ENCODE data around the gene PROM1. TPM values are rescaled to one million over a fixed set of nuclear protein-coding genes. Genes with fewer than 3 reads are reported as not detected.

Gene PROM1
- total and polyA plus RNA-seq, 2 experiments from 2014 or later = 14.3 to 30.8 TPM

- Histone ChIP-seq H3K4me3 (no peak overlapping the region), H3K27ac (no peak overlapping the region), H3K36me3 (replicated peaks; ENCODE audit: insufficient read depth, low read depth) (no peaks in the 10 kb centered on the region), H3K79me2 (no peaks in the 10 kb centered on the region), H3K27me3 (no peaks in the 10 kb centered on the region), H2AFZ (no peak overlapping the region), H3K4me1 (ENCODE audit: insufficient read depth) (no peaks in the 10 kb centered on the region), H4K20me1 (ENCODE audit: insufficient read depth, poor library complexity, severe bottlenecking) (no peaks in the 10 kb centered on the region), H3K4me2 (no peak overlapping the region), H3K9me3 (ENCODE audit: low read depth) (no peaks in the 10 kb centered on the region), H3K9me2 (replicated peaks; ENCODE audit: insufficient read depth) (no peaks in the 10 kb centered on the region)
- 94% methylated on average over 4 of the region's 4 CpGs for WGBS (ENCODE audit: low lambda C conversion rate, missing lambda C conversion rate)
- TF ChIP-seq, protein P1, sequence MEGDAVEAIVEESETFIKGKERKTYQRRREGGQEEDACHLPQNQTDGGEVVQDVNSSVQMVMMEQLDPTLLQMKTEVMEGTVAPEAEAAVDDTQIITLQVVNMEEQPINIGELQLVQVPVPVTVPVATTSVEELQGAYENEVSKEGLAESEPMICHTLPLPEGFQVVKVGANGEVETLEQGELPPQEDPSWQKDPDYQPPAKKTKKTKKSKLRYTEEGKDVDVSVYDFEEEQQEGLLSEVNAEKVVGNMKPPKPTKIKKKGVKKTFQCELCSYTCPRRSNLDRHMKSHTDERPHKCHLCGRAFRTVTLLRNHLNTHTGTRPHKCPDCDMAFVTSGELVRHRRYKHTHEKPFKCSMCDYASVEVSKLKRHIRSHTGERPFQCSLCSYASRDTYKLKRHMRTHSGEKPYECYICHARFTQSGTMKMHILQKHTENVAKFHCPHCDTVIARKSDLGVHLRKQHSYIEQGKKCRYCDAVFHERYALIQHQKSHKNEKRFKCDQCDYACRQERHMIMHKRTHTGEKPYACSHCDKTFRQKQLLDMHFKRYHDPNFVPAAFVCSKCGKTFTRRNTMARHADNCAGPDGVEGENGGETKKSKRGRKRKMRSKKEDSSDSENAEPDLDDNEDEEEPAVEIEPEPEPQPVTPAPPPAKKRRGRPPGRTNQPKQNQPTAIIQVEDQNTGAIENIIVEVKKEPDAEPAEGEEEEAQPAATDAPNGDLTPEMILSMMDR (IDR thresholded peaks at IDR 0.05; ENCODE audit: poor library complexity) = no peak
- no peak for TF ChIP-seq EZH2 (IDR thresholded peaks at IDR 0.05; ENCODE audit: borderline replicate concordance)
- TF ChIP-seq EZH2phosphoT487 (IDR thresholded peaks at IDR 0.05; ENCODE audit: low read depth, severe bottlenecking, unreplicated experiment) = no peak
- DNase-seq (ENCODE audit: low spot score) = no peak
Measured at GRCh38 chr4:16120720-16121119, 36.9 kb upstream of the PROM1 start.

DNA sequence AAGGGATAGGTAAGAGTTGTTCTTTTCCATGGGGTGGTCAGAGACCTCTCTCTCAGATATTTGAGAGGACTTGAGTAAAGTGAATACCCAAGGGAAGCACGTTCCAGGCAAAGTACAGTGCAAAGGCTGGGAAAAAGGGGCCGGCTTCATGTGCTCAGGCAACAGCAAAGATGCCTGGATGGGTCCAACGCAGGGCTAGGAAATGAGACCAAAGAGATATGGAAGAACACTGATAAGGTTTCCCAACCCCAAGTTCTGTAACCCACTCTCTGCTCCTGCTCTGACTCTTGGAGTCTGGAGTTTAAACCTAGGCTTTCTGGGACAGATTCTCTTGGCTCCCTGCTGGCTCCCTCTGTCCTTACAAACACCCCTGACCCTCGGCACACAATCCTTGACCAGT lies 36.2 kb upstream of the PROM1 start:
- H3K4me2 ChIP-seq = no peak overlapping the region
- H3K9me3 ChIP-seq (ENCODE audit: low read depth) = no peaks in the 10 kb centered on the region

GRCh38 chr4:16118090-16118489 lies 34.3 kb upstream of the PROM1 start:
- Histone ChIP-seq H3K4me3 (no peak overlapping the region), H3K9me2 (replicated peaks; ENCODE audit: insufficient read depth) (no peaks in the 10 kb centered on the region), H3K27me3 (no peaks in the 10 kb centered on the region), H3K79me2 (no peaks in the 10 kb centered on the region), H4K20me1 (ENCODE audit: insufficient read depth, poor library complexity, severe bottlenecking) (no peaks in the 10 kb centered on the region), H3K9me3 (ENCODE audit: low read depth) (no peaks in the 10 kb centered on the region), H3K4me1 (ENCODE audit: insufficient read depth) (no peaks in the 10 kb centered on the region), H3K4me2 (no peak overlapping the region), H3K36me3 (replicated peaks; ENCODE audit: insufficient read depth, low read depth) (no peaks in the 10 kb centered on the region), H2AFZ (no peak overlapping the region), H3K27ac (no peak overlapping the region)
- WGBS (ENCODE audit: low lambda C conversion rate, missing lambda C conversion rate) = 82% methylated on average over 2 of the region's 2 CpGs
- DNase-seq (ENCODE audit: low spot score) = no peak
- TF ChIP-seq EZH2 (IDR thresholded peaks at IDR 0.05; ENCODE audit: borderline replicate concordance) (no peak), EZH2phosphoT487 (IDR thresholded peaks at IDR 0.05; ENCODE audit: low read depth, severe bottlenecking, unreplicated experiment) (no peak)
- TF ChIP-seq, protein P1 (IDR thresholded peaks at IDR 0.05; ENCODE audit: poor library complexity) = no peak

More for the DNA sequence above, 36.2 kb upstream of the PROM1 start:
- H3K4me1 ChIP-seq (ENCODE audit: insufficient read depth) = no peaks in the 10 kb centered on the region
- H3K79me2 ChIP-seq = no peaks in the 10 kb centered on the region
- no peaks in the 10 kb centered on the region for H3K36me3 ChIP-seq (replicated peaks; ENCODE audit: insufficient read depth, low read depth)
- no peaks in the 10 kb centered on the region for H3K9me2 ChIP-seq (replicated peaks; ENCODE audit: insufficient read depth)
- no peaks in the 10 kb centered on the region for H3K27me3 ChIP-seq
- no peak overlapping the region for H3K4me3 ChIP-seq
- WGBS (ENCODE audit: low lambda C conversion rate, missing lambda C conversion rate) = 90% methylated on average over 4 of the region's 4 CpGs
- H4K20me1 ChIP-seq (ENCODE audit: insufficient read depth, poor library complexity, severe bottlenecking) = no peaks in the 10 kb centered on the region
- no peak overlapping the region for H2AFZ ChIP-seq
- H3K27ac ChIP-seq = no peak overlapping the region
- no peak for DNase-seq (ENCODE audit: low spot score)
- TF ChIP-seq EZH2 (IDR thresholded peaks at IDR 0.05; ENCODE audit: borderline replicate concordance) (no peak), EZH2phosphoT487 (IDR thresholded peaks at IDR 0.05; ENCODE audit: low read depth, severe bottlenecking, unreplicated experiment) (no peak)
- TF ChIP-seq, protein P1 (IDR thresholded peaks at IDR 0.05; ENCODE audit: poor library complexity) = no peak

GRCh38 chr4:16117164-16117563 lies 33.3 kb upstream of the PROM1 start:
- no peaks in the 10 kb centered on the region for H3K27me3 ChIP-seq
- H3K4me1 ChIP-seq (ENCODE audit: insufficient read depth) = no peaks in the 10 kb centered on the region
- no peaks in the 10 kb centered on the region for H3K9me2 ChIP-seq (replicated peaks; ENCODE audit: insufficient read depth)
- H3K79me2 ChIP-seq = no peaks in the 10 kb centered on the region
- TF ChIP-seq, protein P1 (IDR thresholded peaks at IDR 0.05; ENCODE audit: poor library complexity) = no peak
- TF ChIP-seq EZH2phosphoT487 (IDR thresholded peaks at IDR 0.05; ENCODE audit: low read depth, severe bottlenecking, unreplicated experiment) (no peak), EZH2 (IDR thresholded peaks at IDR 0.05; ENCODE audit: borderline replicate concordance) (no peak)
- H2AFZ ChIP-seq = no peak overlapping the region
- H3K9me3 ChIP-seq (ENCODE audit: low read depth) = no peaks in the 10 kb centered on the region
- no peak overlapping the region for H3K27ac ChIP-seq
- no peaks in the 10 kb centered on the region for H3K36me3 ChIP-seq (replicated peaks; ENCODE audit: insufficient read depth, low read depth)
- no peak overlapping the region for H3K4me3 ChIP-seq
- H3K4me2 ChIP-seq = no peak overlapping the region
- 84% methylated on average over 5 of the region's 5 CpGs for WGBS (ENCODE audit: low lambda C conversion rate, missing lambda C conversion rate)
- DNase-seq (ENCODE audit: low spot score) = no peak
- H4K20me1 ChIP-seq (ENCODE audit: insufficient read depth, poor library complexity, severe bottlenecking) = no peaks in the 10 kb centered on the region
